WERI-Rb-1 (cell line): ENCODE data around the gene CFTR.

Experiments
- DNase-seq: peaks from one replicate; pipeline ENCODE4 v3.0.0-alpha.2; 2020
- H3K27ac ChIP-seq: fragments of 250-450 bp; sonication (Bioruptor Pico); 2 replicates; pipeline ENCODE4 v1.5.1; 2020; ENCODE audit warnings: mild to moderate bottlenecking, moderate library complexity
- H3K27me3 ChIP-seq: fragments of 250-450 bp; sonication (Bioruptor Pico); 2 replicates; pipeline ENCODE4 v1.5.1; 2021; ENCODE audit warnings: mild to moderate bottlenecking, low read depth, moderate library complexity; ENCODE audit not compliant: insufficient read depth, severe bottlenecking
- H3K36me3 ChIP-seq: fragments of 250-450 bp; sonication (Bioruptor Pico); 2 replicates; pipeline ENCODE4 v1.5.1; 2020; ENCODE audit warnings: mild to moderate bottlenecking, moderate library complexity
- H3K4me3 ChIP-seq: 2 replicates; pipeline ENCODE4 v1.5.1; 2011; ENCODE audit warnings: low read depth, mild to moderate bottlenecking, control low read depth, low read length
- H3K9me3 ChIP-seq: fragments of 250-450 bp; sonication (Bioruptor Pico); 2 replicates; pipeline ENCODE4 v1.5.1; 2021; ENCODE audit warnings: mild to moderate bottlenecking, moderate library complexity; ENCODE audit not compliant: severe bottlenecking
- TF ChIP-seq, protein P1 (sequence below): IDR thresholded peaks from 2 replicates; pipeline ENCODE4 v1.5.1; 2011; ENCODE audit warnings: low read depth, mild to moderate bottlenecking, control low read depth, inconsistent platforms, low read length

The CFTR gene

DNA sequence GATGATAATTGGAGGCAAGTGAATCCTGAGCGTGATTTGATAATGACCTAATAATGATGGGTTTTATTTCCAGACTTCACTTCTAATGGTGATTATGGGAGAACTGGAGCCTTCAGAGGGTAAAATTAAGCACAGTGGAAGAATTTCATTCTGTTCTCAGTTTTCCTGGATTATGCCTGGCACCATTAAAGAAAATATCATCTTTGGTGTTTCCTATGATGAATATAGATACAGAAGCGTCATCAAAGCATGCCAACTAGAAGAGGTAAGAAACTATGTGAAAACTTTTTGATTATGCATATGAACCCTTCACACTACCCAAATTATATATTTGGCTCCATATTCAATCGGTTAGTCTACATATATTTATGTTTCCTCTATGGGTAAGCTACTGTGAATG lies 79.6 kb downstream of the CFTR start:
- no peaks in the 10 kb centered on the region for H3K36me3 ChIP-seq
- no peak overlapping the region for H3K4me3 ChIP-seq
- peaks cover 33% of the 10 kb centered on the region for H3K27me3 ChIP-seq
- no peak overlapping the region for H3K27ac ChIP-seq
- TF ChIP-seq, protein P1, sequence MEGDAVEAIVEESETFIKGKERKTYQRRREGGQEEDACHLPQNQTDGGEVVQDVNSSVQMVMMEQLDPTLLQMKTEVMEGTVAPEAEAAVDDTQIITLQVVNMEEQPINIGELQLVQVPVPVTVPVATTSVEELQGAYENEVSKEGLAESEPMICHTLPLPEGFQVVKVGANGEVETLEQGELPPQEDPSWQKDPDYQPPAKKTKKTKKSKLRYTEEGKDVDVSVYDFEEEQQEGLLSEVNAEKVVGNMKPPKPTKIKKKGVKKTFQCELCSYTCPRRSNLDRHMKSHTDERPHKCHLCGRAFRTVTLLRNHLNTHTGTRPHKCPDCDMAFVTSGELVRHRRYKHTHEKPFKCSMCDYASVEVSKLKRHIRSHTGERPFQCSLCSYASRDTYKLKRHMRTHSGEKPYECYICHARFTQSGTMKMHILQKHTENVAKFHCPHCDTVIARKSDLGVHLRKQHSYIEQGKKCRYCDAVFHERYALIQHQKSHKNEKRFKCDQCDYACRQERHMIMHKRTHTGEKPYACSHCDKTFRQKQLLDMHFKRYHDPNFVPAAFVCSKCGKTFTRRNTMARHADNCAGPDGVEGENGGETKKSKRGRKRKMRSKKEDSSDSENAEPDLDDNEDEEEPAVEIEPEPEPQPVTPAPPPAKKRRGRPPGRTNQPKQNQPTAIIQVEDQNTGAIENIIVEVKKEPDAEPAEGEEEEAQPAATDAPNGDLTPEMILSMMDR: no peak
- no peak for DNase-seq
- no peaks in the 10 kb centered on the region for H3K9me3 ChIP-seq

DNA sequence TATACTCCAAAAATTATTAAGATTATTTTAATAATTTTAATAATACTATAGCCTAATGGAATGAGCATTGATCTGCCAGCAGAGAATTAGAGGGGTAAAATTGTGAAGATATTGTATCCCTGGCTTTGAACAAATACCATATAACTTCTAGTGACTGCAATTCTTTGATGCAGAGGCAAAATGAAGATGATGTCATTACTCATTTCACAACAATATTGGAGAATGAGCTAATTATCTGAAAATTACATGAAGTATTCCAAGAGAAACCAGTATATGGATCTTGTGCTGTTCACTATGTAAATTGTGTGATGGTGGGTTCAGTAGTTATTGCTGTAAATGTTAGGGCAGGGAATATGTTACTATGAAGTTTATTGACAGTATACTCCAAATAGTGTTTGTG lies 80.2 kb downstream of the CFTR start:
- H3K27ac ChIP-seq: no peak overlapping the region
- H3K9me3 ChIP-seq: no peaks in the 10 kb centered on the region
- H3K36me3 ChIP-seq: no peaks in the 10 kb centered on the region
- peaks cover 32% of the 10 kb centered on the region for H3K27me3 ChIP-seq
- no peak for DNase-seq
- H3K4me3 ChIP-seq: no peak overlapping the region
- TF ChIP-seq, protein P1: no peak

DNA sequence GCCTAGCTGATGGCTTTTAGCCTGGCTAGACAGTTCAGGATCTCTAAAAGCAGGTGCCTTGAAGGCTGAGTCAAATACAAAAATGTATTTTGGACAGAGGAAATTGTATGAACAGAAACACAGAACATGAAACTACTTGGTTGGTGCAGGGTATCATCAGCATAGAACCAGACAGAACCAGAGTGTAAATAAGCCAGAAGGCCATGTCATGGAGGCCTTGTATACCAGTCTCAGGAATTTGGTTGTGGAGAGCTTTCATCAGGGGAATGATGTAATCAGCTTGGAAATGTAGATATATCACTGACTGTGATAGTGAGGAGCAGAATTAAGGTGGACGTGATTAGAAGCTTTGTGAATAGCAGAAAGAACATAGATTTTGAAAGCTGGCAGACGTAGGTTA lies 82.9 kb downstream of the CFTR start:
- TF ChIP-seq, protein P1: no peak

DNA sequence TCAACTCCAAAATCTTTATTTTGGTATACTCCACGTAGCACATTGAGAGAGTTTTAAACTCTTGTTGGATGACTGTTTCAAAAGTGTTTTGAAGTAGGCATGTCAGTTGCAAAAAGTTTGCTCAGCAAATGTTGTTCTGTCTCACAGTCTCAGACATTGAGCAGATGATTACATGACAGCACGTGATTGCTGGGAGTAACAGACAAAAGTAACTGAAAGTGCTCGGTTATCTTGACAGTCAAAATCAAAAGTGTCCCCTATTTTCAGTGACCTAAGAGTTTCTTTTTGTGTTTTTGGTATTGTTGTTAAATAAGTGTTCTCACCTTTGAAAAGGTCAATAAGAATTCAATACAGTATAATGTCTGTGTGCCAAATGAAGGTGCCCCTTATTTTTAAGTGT lies 84.3 kb downstream of the CFTR start:
- DNase-seq: no peak
- no peaks in the 10 kb centered on the region for H3K9me3 ChIP-seq
- TF ChIP-seq, protein P1: no peak
- H3K36me3 ChIP-seq: no peaks in the 10 kb centered on the region
- peaks cover 27% of the 10 kb centered on the region for H3K27me3 ChIP-seq
- H3K27ac ChIP-seq: no peak overlapping the region
- no peak overlapping the region for H3K4me3 ChIP-seq

More for the DNA sequence above, 82.9 kb downstream of the CFTR start:
- no peaks in the 10 kb centered on the region for H3K9me3 ChIP-seq
- H3K27me3 ChIP-seq: peaks cover 29% of the 10 kb centered on the region
- no peak overlapping the region for H3K4me3 ChIP-seq
- no peaks in the 10 kb centered on the region for H3K36me3 ChIP-seq
- no peak overlapping the region for H3K27ac ChIP-seq
- DNase-seq: no peak

DNA sequence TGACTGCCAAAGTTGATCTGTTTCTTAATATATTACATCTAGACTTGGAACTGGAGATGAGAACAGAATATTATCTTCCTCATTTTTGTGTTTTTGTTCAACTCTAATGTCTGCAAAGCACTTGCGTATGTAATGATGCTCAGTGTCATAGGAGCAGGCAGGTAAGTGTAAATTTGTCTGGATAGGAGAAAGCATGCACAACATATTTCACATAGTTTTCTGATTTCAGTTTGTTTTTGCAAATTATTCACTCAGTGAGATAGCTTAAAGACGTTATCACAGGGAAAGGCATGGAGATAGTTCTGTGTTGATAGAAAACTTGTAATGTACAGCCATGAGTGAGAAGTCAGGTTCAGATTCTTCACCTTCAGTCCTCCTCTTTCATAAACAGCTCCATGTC lies 84.8 kb downstream of the CFTR start:
- Histone ChIP-seq H3K36me3 (no peaks in the 10 kb centered on the region), H3K27me3 (peaks cover 27% of the 10 kb centered on the region), H3K9me3 (no peaks in the 10 kb centered on the region), H3K27ac (no peak overlapping the region), H3K4me3 (no peak overlapping the region)
- TF ChIP-seq, protein P1: no peak
- no peak for DNase-seq

DNA sequence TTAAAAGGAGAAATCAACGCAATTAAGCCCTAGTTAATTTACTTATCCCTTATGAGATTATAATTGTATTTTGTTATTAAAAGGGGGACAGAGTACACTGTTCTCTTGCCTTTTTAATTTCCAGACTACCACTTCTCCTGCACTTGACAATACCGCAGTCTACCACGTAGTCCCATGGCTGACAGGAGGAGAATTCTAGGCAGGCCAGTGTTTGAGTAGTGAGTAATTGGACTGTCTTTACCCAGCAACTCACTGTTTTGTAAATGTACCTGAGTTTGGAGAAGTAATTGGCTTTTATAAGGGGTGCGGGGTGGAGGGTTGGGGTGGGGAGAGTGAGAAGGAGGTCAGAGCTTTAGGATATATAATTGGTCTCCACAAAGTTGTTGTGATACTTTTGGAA lies 85.4 kb downstream of the CFTR start:
- Histone ChIP-seq H3K4me3 (no peak overlapping the region), H3K9me3 (no peaks in the 10 kb centered on the region), H3K27me3 (peaks cover 26% of the 10 kb centered on the region), H3K36me3 (no peaks in the 10 kb centered on the region), H3K27ac (no peak overlapping the region)
- TF ChIP-seq, protein P1: no peak
- DNase-seq: no peak
